Peyer's patch (tissue), 4 donors: ENCODE measurements around the gene ATP2A1.

Experiments used
- CTCF ChIP-seq, 6 experiments: fragments of 450-650 bp in 4 of 6; fragments of 200-600 bp in 2 of 6; sonication (generic) in 1 of 6; IDR thresholded peaks; one replicate each; pipeline ENCODE4 v1.5.1; 2017 to 2019; ENCODE audit warnings: antibody characterized with exemption in 6 of 6, mild to moderate bottlenecking in 3 of 6, moderate library complexity in 1 of 6
- POLR2A ChIP-seq, 2 donors: fragments of 450-650 bp; IDR thresholded peaks; one replicate each; pipeline ENCODE4 v1.5.1; 2017; ENCODE audit warnings: antibody characterized with exemption in 2 of 2, mild to moderate bottlenecking in 2 of 2, moderate library complexity in 2 of 2

DNA sequence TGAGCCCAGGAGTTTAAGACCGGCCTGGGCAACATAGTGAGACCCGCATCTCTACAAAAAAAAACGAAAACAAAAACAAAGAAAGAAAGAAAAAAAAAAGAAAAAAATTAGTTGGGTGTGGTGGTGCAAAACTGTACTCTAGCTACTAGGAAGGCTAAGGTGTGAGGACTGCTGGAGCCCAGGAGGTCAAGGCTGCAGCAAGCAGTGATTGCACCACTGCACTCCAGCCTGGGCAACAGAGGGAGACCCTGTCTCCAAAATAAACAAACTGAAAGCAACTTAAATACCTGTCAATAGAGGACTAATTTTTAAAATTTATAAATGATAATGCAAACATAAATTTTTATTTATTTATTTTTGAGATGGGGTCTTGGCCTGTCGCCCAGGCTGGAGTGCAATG lies 17.3 kb downstream of the ATP2A1 start:
- no peak for TF ChIP-seq CTCF (IDR thresholded peaks at IDR 0.05)
- no peak for TF ChIP-seq POLR2A (IDR thresholded peaks at IDR 0.05)
